K562 (cell line): ENCODE data around the gene TMEM217. TPM values are rescaled to one million over a fixed set of nuclear protein-coding genes. Genes with fewer than 3 reads are reported as not detected.

ENCODE experiments used
- DPF2 ChIP-seq: fragments of 450-650 bp; IDR thresholded peaks from 2 replicates; pipeline ENCODE4 v1.6.1; 2016
- KDM1A ChIP-seq, 2 experiments: fragments of 450-650 bp; IDR thresholded peaks; 2 replicates each; pipeline ENCODE4 v1.6.1; 2016; ENCODE audit warnings: mild to moderate bottlenecking in 2 of 2
- SMAD4 ChIP-seq: fragments of 250-450 bp; sonication (Bioruptor Pico); conservative IDR thresholded peaks from 2 replicates; pipeline ENCODE4 v1.8.0; 2021; ENCODE audit warnings: inconsistent platforms, mild to moderate bottlenecking, moderate library complexity
- ZNF197 ChIP-seq: fragments of 200-800 bp; sonication (Bioruptor generic); IDR thresholded peaks from 2 replicates; pipeline ENCODE4 v1.6.1; 2016; ENCODE audit warnings: low read depth, missing genetic modification characterization, missing compliant biosample characterization
- ZNF253 ChIP-seq: fragments of 250-450 bp; sonication (Bioruptor Pico); conservative IDR thresholded peaks from 2 replicates; pipeline ENCODE4 v1.6.1; 2021; ENCODE audit warnings: mild to moderate bottlenecking
- polyA plus RNA-seq, 8 experiments: library from polyadenylated mRNA; depleted of rRNA in 4 of 8; stranded (reverse) in 5 of 8; unstranded in 3 of 8; fragments of >200 nt; fragmentation: Nextera tagmentation in 2 of 8; fragmentation: Illumina TruSeq in 1 of 8; extraction: Ambion mirVana in 2 of 8; extraction: Trizol in 1 of 8; gene quantifications; 2 replicates each; pipeline versions ENCODE4 v1.2.1 to v1.2.3, GENCODE V29; 2011 to 2014; ENCODE audit warnings: inconsistent platforms in 1 of 8, missing spikeins in 1 of 8
- total RNA-seq, 7 experiments: library from RNA; depleted of rRNA in 6 of 7; stranded (reverse); fragments of >200 nt in 6 of 7; fragmentation: Illumina TruSeq in 2 of 7; extraction: Trizol in 2 of 7; gene quantifications; 2 replicates each; pipeline versions ENCODE4 v1.2.1 to v1.2.3, GENCODE V29; 2011 to 2021; ENCODE audit warnings: low replicate concordance in 1 of 7
- TF ChIP-seq, protein P1 (sequence below): fragments of 450-650 bp; formaldehyde crosslinking; IDR thresholded peaks from 2 replicates; pipeline ENCODE4 v1.4.0; 2020; ENCODE audit warnings: mild to moderate bottlenecking, moderate library complexity
- TF ChIP-seq, protein P2 (sequence below): fragments of 450-650 bp; formaldehyde crosslinking; conservative IDR thresholded peaks from 2 replicates; pipeline ENCODE4 v1.4.0; 2022; ENCODE audit warnings: mild to moderate bottlenecking, missing genetic modification characterization

The TMEM217 gene
- total and polyA plus RNA-seq, 9 of the 15 experiments (the other 6 are each of a cell fraction or from before 2014, with no cell fraction given), result 1.3 to 8.0 (median 1.9) TPM

DNA sequence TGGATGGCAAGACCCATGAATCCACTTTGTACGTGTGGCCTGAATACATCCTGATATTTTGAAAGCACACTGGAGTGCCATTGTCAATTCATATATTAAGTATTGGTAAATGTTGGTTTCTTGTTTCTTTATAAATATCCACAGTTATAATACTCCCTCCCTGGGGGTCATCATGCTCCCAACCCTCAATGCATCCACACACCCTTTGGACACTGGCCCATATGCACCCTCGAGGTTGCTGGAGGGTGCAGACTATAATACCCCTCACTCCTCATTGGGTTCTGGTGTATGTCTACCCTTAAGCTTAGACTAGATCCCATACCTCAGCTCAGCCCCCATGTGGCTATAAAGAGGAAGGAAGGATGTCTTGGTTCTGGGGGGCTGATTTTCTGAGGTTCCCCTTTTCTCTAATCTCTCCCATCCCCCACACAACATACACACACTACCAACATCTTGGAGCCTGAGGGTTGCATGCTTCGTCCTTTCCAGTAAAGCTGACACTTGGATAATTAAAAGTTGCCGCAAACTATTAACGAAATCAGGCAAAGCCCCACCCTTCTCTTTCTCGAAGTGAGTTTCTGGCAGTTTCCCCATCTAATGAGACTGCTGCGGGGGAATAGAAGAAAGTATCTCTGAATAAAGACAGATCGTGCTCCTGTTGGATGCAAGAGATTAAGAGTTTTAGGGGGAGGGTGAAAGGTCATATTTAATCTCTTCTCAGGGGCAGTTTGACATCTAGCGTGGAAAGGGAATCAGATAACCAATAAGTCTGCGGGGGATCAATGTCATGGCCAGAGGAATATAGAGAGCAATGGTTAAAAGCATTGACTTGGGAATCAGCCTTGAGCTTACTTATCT, 80.6 kb downstream of the TMEM217 start (continued):
- TF ChIP-seq ZNF197 (CRISPR knock-in tag) (peak; percentile 76), DPF2 (peak; percentile 68; the same call in 1 of the 2 replicates), SMAD4 (CRISPR knock-in tag) (peak; percentile 49; the same call in 1 of the 2 replicates), ZNF253 (CRISPR knock-in tag) (no peak), KDM1A (IDR thresholded peaks at IDR 0.05) (no peak)
- TF ChIP-seq, protein P1, sequence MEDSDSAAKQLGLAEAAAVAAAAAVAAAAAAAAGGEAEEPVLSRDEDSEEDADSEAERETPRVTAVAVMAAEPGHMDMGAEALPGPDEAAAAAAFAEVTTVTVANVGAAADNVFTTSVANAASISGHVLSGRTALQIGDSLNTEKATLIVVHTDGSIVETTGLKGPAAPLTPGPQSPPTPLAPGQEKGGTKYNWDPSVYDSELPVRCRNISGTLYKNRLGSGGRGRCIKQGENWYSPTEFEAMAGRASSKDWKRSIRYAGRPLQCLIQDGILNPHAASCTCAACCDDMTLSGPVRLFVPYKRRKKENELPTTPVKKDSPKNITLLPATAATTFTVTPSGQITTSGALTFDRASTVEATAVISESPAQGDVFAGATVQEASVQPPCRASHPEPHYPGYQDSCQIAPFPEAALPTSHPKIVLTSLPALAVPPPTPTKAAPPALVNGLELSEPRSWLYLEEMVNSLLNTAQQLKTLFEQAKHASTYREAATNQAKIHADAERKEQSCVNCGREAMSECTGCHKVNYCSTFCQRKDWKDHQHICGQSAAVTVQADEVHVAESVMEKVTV, result peak; percentile 3; the same call in 1 of the 2 replicates
- TF ChIP-seq, protein P2, sequence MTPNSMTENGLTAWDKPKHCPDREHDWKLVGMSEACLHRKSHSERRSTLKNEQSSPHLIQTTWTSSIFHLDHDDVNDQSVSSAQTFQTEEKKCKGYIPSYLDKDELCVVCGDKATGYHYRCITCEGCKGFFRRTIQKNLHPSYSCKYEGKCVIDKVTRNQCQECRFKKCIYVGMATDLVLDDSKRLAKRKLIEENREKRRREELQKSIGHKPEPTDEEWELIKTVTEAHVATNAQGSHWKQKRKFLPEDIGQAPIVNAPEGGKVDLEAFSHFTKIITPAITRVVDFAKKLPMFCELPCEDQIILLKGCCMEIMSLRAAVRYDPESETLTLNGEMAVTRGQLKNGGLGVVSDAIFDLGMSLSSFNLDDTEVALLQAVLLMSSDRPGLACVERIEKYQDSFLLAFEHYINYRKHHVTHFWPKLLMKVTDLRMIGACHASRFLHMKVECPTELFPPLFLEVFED (CRISPR knock-in tag), result peak; percentile 82; the same call in 1 of the 2 replicates
